Liver (tissue), 9 donors: ENCODE measurements around the gene CNIH2. TPM values are rescaled to one million over a fixed set of nuclear protein-coding genes. Genes with fewer than 3 reads are reported as not detected.

Experiments used
- DNase-seq: peaks from one replicate; pipeline ENCODE4 v3.0.0-alpha.2; 2017; ENCODE audit warnings: low spot score
- H3K27ac ChIP-seq, 2 donors: one replicate each; pipeline ENCODE4 v1.7.0; 2013; ENCODE audit warnings: inconsistent platforms in 2 of 2, low read length in 2 of 2, control low read depth in 1 of 2, low read depth in 1 of 2, mild to moderate bottlenecking in 1 of 2
- H3K27me3 ChIP-seq, 4 donors: one replicate each; pipeline versions ENCODE4 v1.6.1 to v1.7.0; 2013; ENCODE audit warnings: low read length in 3 of 4, inconsistent platforms in 1 of 4, mild to moderate bottlenecking in 1 of 4, moderate library complexity in 1 of 4; ENCODE audit not compliant: control insufficient read depth in 4 of 4, insufficient read depth in 4 of 4
- H3K36me3 ChIP-seq, 4 donors: one replicate each; pipeline versions ENCODE4 v1.6.1 to v1.7.0; 2013; ENCODE audit warnings: low read length in 3 of 4, mild to moderate bottlenecking in 3 of 4, low read depth in 1 of 4, moderate library complexity in 1 of 4; ENCODE audit not compliant: control insufficient read depth in 4 of 4, insufficient read depth in 3 of 4
- H3K4me1 ChIP-seq, 4 donors: one replicate each; pipeline versions ENCODE4 v1.6.1 to v1.7.0; 2013; ENCODE audit warnings: low read length in 3 of 4, mild to moderate bottlenecking in 3 of 4, moderate library complexity in 1 of 4; ENCODE audit not compliant: control insufficient read depth in 4 of 4, insufficient read depth in 4 of 4
- H3K4me3 ChIP-seq, 3 donors: one replicate each; pipeline versions ENCODE4 v1.6.1 to v1.7.0; 2013; ENCODE audit warnings: low read length in 3 of 3, control low read depth in 1 of 3, low read depth in 1 of 3, mild to moderate bottlenecking in 1 of 3
- H3K9ac ChIP-seq, 2 donors: one replicate each; pipeline ENCODE4 v1.7.0; 2013; ENCODE audit warnings: low read length in 2 of 2, mild to moderate bottlenecking in 2 of 2, moderate library complexity in 2 of 2, control low read depth in 1 of 2, low read depth in 1 of 2
- H3K9me3 ChIP-seq, 4 donors: one replicate each; pipeline versions ENCODE4 v1.6.1 to v1.7.0; 2013; ENCODE audit warnings: low read length in 3 of 4; ENCODE audit not compliant: control insufficient read depth in 4 of 4
- EGR1 ChIP-seq, 2 donors: IDR thresholded peaks; 2 replicates each; pipeline ENCODE4 v1.6.1; 2016 to 2018; ENCODE audit warnings: antibody characterized with exemption in 2 of 2, low read depth in 2 of 2
- FOXA1 ChIP-seq: IDR thresholded peaks from 2 replicates; pipeline ENCODE4 v1.6.1; 2016; ENCODE audit warnings: antibody characterized with exemption
- FOXA2 ChIP-seq: IDR thresholded peaks from 2 replicates; pipeline ENCODE4 v1.6.1; 2016; ENCODE audit warnings: antibody characterized with exemption
- GABPA ChIP-seq, 2 donors: IDR thresholded peaks in 1 of 2; conservative IDR thresholded peaks in 1 of 2; 2 replicates each; pipeline ENCODE4 v1.6.1; 2016; ENCODE audit warnings: antibody characterized with exemption in 2 of 2, mild to moderate bottlenecking in 1 of 2, moderate library complexity in 1 of 2
- NR2F2 ChIP-seq: IDR thresholded peaks from 2 replicates; pipeline ENCODE4 v1.6.1; 2016; ENCODE audit warnings: antibody characterized with exemption
- RXRA ChIP-seq, 2 donors: IDR thresholded peaks; 2 replicates each; pipeline ENCODE4 v1.6.1; 2017 to 2018; ENCODE audit warnings: antibody characterized with exemption in 2 of 2, mild to moderate bottlenecking in 1 of 2
- SP1 ChIP-seq: IDR thresholded peaks from 2 replicates; pipeline ENCODE4 v1.6.1; 2018; ENCODE audit warnings: antibody characterized with exemption, mild to moderate bottlenecking
- TAF1 ChIP-seq: conservative IDR thresholded peaks from 2 replicates; pipeline ENCODE4 v1.6.1; 2016; ENCODE audit warnings: antibody characterized with exemption, mild to moderate bottlenecking
- WGBS: extraction: QIAGEN DNeasy Blood & Tissue Kit; methylation state at CpG from one replicate; pipeline ENCODE4 v1.1.7; 2013; 5-methylcytosine and 5-hydroxymethylcytosine counted together
- polyA plus RNA-seq, 2 donors: library from polyadenylated mRNA; stranded (reverse) in 1 of 2; unstranded in 1 of 2; fragments of 200-250 nt in 1 of 2; fragments of >200 nt in 1 of 2; fragmentation: Nextera tagmentation in 1 of 2; extraction: Ambion mirVana in 1 of 2; gene quantifications; one replicate each; pipeline versions ENCODE4 v1.2.1 to v1.2.3, GENCODE V29; 2013 to 2015
- total RNA-seq, 2 donors: library from RNA; depleted of rRNA; stranded (reverse); fragments of >200 nt; gene quantifications; one replicate each; pipeline ENCODE4 v1.2.3, GENCODE V29; 2014
- TF ChIP-seq, protein P1 (sequence below): fragments of 150-350 bp; IDR thresholded peaks from 2 replicates; pipeline ENCODE4 v1.5.1; 2017; ENCODE audit warnings: improper control_type of control experiment, low read depth, low read length; ENCODE audit not compliant: missing input control
- TF ChIP-seq, protein P2 (sequence below): IDR thresholded peaks from 2 replicates; pipeline ENCODE4 v1.6.1; 2016; ENCODE audit warnings: antibody characterized with exemption, mild to moderate bottlenecking
- donor health status: healthy.
- donor health status: healthy.
- donor health status: healthy.
- donor health status: healthy.
- donor health status: healthy.

Gene CNIH2
- total and polyA plus RNA-seq, 4 donors, result 0.07 TPM; not detected in 3

DNA sequence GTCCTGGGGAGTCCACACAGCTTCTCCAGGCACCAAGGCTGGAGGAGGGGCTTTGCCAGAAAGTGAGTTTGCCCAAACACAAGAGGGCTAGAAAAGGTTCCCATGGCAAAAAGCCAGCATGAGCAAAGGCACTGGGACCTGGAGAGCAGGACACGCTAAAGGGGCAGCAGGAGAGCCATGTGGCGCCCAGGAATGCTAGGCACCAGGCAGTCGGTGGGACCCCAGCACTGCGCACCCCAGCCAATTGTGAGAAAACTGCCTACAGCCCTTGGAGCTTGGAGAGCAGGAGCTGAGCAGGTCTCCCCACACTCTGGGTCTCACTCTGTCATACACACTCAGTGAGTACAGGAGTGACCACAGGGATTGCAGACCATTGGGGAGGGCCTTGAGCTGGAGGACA is 14.7 kb upstream of the CNIH2 start:
- 96% methylated on average over 4 of the region's 4 CpGs for WGBS

DNA sequence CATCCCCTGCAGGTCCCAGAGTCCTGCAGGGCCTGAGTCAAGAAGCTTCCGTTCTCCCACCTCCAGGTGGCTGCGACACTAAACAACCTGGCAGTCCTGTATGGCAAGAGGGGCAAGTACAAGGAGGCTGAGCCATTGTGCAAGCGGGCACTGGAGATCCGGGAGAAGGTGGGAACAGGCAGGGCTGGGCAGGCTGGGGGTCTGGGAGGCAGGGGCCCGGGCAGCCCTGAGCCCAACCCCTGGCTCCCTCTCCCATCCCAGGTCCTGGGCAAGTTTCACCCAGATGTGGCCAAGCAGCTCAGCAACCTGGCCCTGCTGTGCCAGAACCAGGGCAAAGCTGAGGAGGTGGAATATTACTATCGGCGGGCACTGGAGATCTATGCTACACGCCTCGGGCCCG is 14.2 kb upstream of the CNIH2 start:
- no peaks in the 10 kb centered on the region for H3K9me3 ChIP-seq
- H3K4me3 ChIP-seq, result no peak overlapping the region
- no peak overlapping the region for H3K27ac ChIP-seq
- H3K27me3 ChIP-seq, result no peaks in the 10 kb centered on the region
- over 99% methylated on average over 10 of the region's 10 CpGs for WGBS
- H3K36me3 ChIP-seq, result peaks cover 0 to 6% (median 2%) of the 10 kb centered on the region in 4 donors
- no peak for DNase-seq
- H3K4me1 ChIP-seq, result peaks cover 0 to 12% (median 5%) of the 10 kb centered on the region in 4 donors
- H3K9ac ChIP-seq, result no peak overlapping the region
- TF ChIP-seq SP1 (no peak), GABPA (IDR thresholded peaks at IDR 0.05 in 1 of 2, conservative IDR thresholded peaks at IDR 0.05 in 1 of 2) (no peak), RXRA (IDR thresholded peaks at IDR 0.05) (no peak), FOXA2 (no peak), TAF1 (no peak), EGR1 (IDR thresholded peaks at IDR 0.05; ENCODE audit: low read depth in 2 of 2) (no peak)
- TF ChIP-seq, protein P1, sequence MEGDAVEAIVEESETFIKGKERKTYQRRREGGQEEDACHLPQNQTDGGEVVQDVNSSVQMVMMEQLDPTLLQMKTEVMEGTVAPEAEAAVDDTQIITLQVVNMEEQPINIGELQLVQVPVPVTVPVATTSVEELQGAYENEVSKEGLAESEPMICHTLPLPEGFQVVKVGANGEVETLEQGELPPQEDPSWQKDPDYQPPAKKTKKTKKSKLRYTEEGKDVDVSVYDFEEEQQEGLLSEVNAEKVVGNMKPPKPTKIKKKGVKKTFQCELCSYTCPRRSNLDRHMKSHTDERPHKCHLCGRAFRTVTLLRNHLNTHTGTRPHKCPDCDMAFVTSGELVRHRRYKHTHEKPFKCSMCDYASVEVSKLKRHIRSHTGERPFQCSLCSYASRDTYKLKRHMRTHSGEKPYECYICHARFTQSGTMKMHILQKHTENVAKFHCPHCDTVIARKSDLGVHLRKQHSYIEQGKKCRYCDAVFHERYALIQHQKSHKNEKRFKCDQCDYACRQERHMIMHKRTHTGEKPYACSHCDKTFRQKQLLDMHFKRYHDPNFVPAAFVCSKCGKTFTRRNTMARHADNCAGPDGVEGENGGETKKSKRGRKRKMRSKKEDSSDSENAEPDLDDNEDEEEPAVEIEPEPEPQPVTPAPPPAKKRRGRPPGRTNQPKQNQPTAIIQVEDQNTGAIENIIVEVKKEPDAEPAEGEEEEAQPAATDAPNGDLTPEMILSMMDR, result no peak

More for the DNA sequence above, 14.7 kb upstream of the CNIH2 start:
- H3K27me3 ChIP-seq, result no peaks in the 10 kb centered on the region
- no peak overlapping the region for H3K27ac ChIP-seq
- no peaks in the 10 kb centered on the region for H3K9me3 ChIP-seq
- TF ChIP-seq EGR1 (IDR thresholded peaks at IDR 0.05; ENCODE audit: low read depth in 2 of 2) (no peak), FOXA2 (no peak)
- H3K4me1 ChIP-seq, result peaks cover 0 to 17% (median 10%) of the 10 kb centered on the region in 4 donors
- no peak for DNase-seq
- no peak overlapping the region for H3K9ac ChIP-seq
- H3K4me3 ChIP-seq, result no peak overlapping the region
- peaks cover 0 to 6% (median 2%) of the 10 kb centered on the region in 4 donors for H3K36me3 ChIP-seq

DNA sequence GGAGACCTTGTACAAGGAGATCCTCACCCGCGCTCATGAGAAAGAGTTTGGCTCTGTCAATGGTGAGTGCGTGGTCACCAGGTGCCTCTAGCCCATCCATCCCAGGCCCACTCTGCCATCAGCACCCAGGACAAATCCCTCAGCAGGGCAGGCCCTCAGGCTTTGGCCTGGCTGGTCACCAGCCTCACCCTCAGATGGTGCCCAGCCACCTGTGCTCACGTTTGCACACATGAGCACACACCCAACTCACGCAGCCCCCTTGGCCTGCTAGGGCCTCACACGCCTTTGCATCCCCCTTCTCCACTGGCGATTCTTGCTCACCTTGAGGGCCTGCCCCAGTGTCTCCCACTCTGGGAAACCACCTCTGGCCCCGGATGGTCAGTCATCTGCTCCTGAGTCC is 13.6 kb upstream of the CNIH2 start:
- 93% methylated on average over 8 of the region's 8 CpGs for WGBS
- Histone ChIP-seq H3K4me3 (no peak overlapping the region), H3K9me3 (no peaks in the 10 kb centered on the region), H3K27me3 (no peaks in the 10 kb centered on the region), H3K27ac (no peak overlapping the region), H3K4me1 (peaks cover 2 to 16% (median 9%) of the 10 kb centered on the region in 4 donors), H3K9ac (no peak overlapping the region), H3K36me3 (peaks cover 0 to 6% (median 1%) of the 10 kb centered on the region in 4 donors)
- no peak for TF ChIP-seq NR2F2
- TF ChIP-seq EGR1 (IDR thresholded peaks at IDR 0.05; ENCODE audit: low read depth in 2 of 2), result no peak
- DNase-seq, result no peak

DNA sequence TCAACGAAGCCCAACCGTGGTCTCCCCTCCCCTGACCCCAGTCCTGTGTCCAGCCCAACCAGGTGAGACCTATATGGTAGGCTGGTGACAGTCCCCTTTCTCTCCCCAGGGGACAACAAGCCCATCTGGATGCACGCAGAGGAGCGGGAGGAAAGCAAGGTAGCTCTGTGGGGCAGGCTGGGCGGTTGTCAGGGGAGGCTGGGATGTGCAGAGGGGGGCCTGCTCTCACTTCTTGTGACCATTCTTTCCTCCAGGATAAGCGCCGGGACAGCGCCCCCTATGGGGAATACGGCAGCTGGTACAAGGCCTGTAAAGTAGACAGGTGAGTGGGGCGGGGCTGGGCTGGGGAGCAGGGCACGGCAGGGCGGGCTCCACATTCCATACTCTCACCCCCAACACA is 13.1 kb upstream of the CNIH2 start:
- TF ChIP-seq, protein P2, sequence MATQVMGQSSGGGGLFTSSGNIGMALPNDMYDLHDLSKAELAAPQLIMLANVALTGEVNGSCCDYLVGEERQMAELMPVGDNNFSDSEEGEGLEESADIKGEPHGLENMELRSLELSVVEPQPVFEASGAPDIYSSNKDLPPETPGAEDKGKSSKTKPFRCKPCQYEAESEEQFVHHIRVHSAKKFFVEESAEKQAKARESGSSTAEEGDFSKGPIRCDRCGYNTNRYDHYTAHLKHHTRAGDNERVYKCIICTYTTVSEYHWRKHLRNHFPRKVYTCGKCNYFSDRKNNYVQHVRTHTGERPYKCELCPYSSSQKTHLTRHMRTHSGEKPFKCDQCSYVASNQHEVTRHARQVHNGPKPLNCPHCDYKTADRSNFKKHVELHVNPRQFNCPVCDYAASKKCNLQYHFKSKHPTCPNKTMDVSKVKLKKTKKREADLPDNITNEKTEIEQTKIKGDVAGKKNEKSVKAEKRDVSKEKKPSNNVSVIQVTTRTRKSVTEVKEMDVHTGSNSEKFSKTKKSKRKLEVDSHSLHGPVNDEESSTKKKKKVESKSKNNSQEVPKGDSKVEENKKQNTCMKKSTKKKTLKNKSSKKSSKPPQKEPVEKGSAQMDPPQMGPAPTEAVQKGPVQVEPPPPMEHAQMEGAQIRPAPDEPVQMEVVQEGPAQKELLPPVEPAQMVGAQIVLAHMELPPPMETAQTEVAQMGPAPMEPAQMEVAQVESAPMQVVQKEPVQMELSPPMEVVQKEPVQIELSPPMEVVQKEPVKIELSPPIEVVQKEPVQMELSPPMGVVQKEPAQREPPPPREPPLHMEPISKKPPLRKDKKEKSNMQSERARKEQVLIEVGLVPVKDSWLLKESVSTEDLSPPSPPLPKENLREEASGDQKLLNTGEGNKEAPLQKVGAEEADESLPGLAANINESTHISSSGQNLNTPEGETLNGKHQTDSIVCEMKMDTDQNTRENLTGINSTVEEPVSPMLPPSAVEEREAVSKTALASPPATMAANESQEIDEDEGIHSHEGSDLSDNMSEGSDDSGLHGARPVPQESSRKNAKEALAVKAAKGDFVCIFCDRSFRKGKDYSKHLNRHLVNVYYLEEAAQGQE, result no peak
- TF ChIP-seq FOXA1, result no peak
- TF ChIP-seq FOXA2, result no peak
- Histone ChIP-seq H3K4me1 (peaks cover 4 to 21% (median 14%) of the 10 kb centered on the region in 4 donors), H3K9me3 (no peaks in the 10 kb centered on the region), H3K27me3 (no peaks in the 10 kb centered on the region), H3K4me3 (no peak overlapping the region), H3K9ac (no peak overlapping the region), H3K27ac (no peak overlapping the region), H3K36me3 (peaks cover 0 to 6% (median under 1%) of the 10 kb centered on the region in 4 donors)
- 84% methylated on average over 12 of the region's 12 CpGs for WGBS
- no peak for DNase-seq
